GM19397 (cell line): ENCODE results near the gene CORO1A.
"Not testable (repeated sequence)": the region's sequence is repeated elsewhere in the genome, so short reads cannot be mapped to it uniquely, and the experiment has no call there.

Experiments
- ATAC-seq: cut with Tn5 transposase; IDR thresholded peaks from one replicate; pipeline ENCODE4 v1.9.1; 2021; ENCODE audit warnings: mild to moderate bottlenecking, moderate library complexity; ENCODE audit not compliant: unreplicated experiment

Gene CORO1A

GRCh38 chr16:30199049-30199448 lies 15.6 kb downstream of the CORO1A start, which contains the start of gene SULT1A3:
TSS of gene SULT1A3 (plus strand) at chr16:30199255. CDS start at chr16:30200729, 1,474 bp downstream.
- not testable (repeated sequence) for ATAC-seq

- not testable (repeated sequence) for ATAC-seq
Observed at GRCh38 chr16:30199608-30200343, 16.4 kb downstream of the CORO1A start.

GRCh38 chr16:30205541-30206236 lies 22.3 kb downstream of the CORO1A start:
- ATAC-seq = not testable (repeated sequence)

- not testable (repeated sequence) for ATAC-seq
Observed at GRCh38 chr16:30206252-30206651, 22.9 kb downstream of the CORO1A start.

- not testable (repeated sequence) for ATAC-seq
Observed at GRCh38 chr16:30207063-30207704, 23.8 kb downstream of the CORO1A start.

- not testable (repeated sequence) for ATAC-seq
Observed at GRCh38 chr16:30209032-30209431, 25.6 kb downstream of the CORO1A start.

- not testable (repeated sequence) for ATAC-seq
Observed at GRCh38 chr16:30211414-30211813, 28.0 kb downstream of the CORO1A start.

GRCh38 chr16:30217082-30217481 lies 33.7 kb downstream of the CORO1A start:
- not testable (repeated sequence) for ATAC-seq
